GM18867 (cell line): ENCODE measurements around the gene CPXM2.
"Not testable (repeated sequence)": the region's sequence is repeated elsewhere in the genome, so short reads cannot be mapped to it uniquely, and the experiment has no call there.

Experiments
- ATAC-seq: cut with Tn5 transposase; IDR thresholded peaks from one replicate; pipeline ENCODE4 v1.9.1; 2021; ENCODE audit warnings: mild to moderate bottlenecking, moderate library complexity; ENCODE audit not compliant: unreplicated experiment

The CPXM2 gene

GRCh38 chr10:123747426-123747825, 144.2 kb downstream of the CPXM2 start:
- ATAC-seq = no peak

- ATAC-seq = no peak
These were observed 144.7 kb downstream of the CPXM2 start for GRCh38 chr10:123746942-123747341.

GRCh38 chr10:123746520-123746919, 145.1 kb downstream of the CPXM2 start:
- no peak for ATAC-seq

- ATAC-seq = no peak
These were observed 145.5 kb downstream of the CPXM2 start for GRCh38 chr10:123746061-123746460.

- ATAC-seq = no peak
These were observed 147.4 kb downstream of the CPXM2 start for GRCh38 chr10:123744224-123744536.

- no peak for ATAC-seq
These were observed 148.0 kb downstream of the CPXM2 start for GRCh38 chr10:123743441-123744223.

- no peak for ATAC-seq
These were observed 148.7 kb downstream of the CPXM2 start for GRCh38 chr10:123742751-123743440.

GRCh38 chr10:123741711-123742110, 149.9 kb downstream of the CPXM2 start:
- no peak for ATAC-seq

- ATAC-seq = no peak
These were observed 150.5 kb downstream of the CPXM2 start for GRCh38 chr10:123741146-123741545.

- not testable (repeated sequence) for ATAC-seq
These were observed 154.7 kb downstream of the CPXM2 start for GRCh38 chr10:123736917-123737316.

- ATAC-seq = no peak
These were observed 162.1 kb downstream of the CPXM2 start for GRCh38 chr10:123729523-123729922.

GRCh38 chr10:123726836-123727235, 164.8 kb downstream of the CPXM2 start:
- no peak for ATAC-seq

- ATAC-seq = no peak
These were observed 165.2 kb downstream of the CPXM2 start for GRCh38 chr10:123726381-123726780.

GRCh38 chr10:123724747-123725146, 166.9 kb downstream of the CPXM2 start:
- no peak for ATAC-seq

- ATAC-seq = no peak
These were observed 169.3 kb downstream of the CPXM2 start for GRCh38 chr10:123722351-123722750.

GRCh38 chr10:123721441-123722049, 170.1 kb downstream of the CPXM2 start:
- no peak for ATAC-seq

GRCh38 chr10:123720536-123720935, 171.1 kb downstream of the CPXM2 start:
- ATAC-seq = no peak

- ATAC-seq = no peak
These were observed 173.0 kb downstream of the CPXM2 start for GRCh38 chr10:123718544-123719060.

GRCh38 chr10:123717336-123717735, 174.3 kb downstream of the CPXM2 start:
- ATAC-seq = no peak

GRCh38 chr10:123715546-123715945, 176.1 kb downstream of the CPXM2 start:
- ATAC-seq = no peak

- ATAC-seq = no peak
These were observed 185.4 kb downstream of the CPXM2 start for GRCh38 chr10:123706236-123706635.

- ATAC-seq = no peak
These were observed 186.8 kb downstream of the CPXM2 start for GRCh38 chr10:123704812-123705211.
